Measurements from ENCODE around the gene MCM3.

Gene MCM3

GRCh38 chr6:52284460-52285176, at the start of gene MCM3:
TSS of gene MCM3 (minus strand) at chr6:52284742. CDS start at chr6:52284674, 68 bp downstream.
- DNase-seq: peak; percentile 99

- no peak for DNase-seq
Observed at GRCh38 chr6:52333840-52334200, 49.3 kb upstream of the MCM3 start.

- DNase-seq: peak; percentile 71
Observed at GRCh38 chr6:52331793-52332457, 47.4 kb upstream of the MCM3 start.

- DNase-seq: no peak
Observed at GRCh38 chr6:52330470-52330869, 45.9 kb upstream of the MCM3 start.

- peak; percentile 40 for DNase-seq
Observed at GRCh38 chr6:52328729-52329128, 44.2 kb upstream of the MCM3 start.

- no peak for DNase-seq
Observed at GRCh38 chr6:52328303-52328662, 43.7 kb upstream of the MCM3 start.

- no peak for DNase-seq
Observed at GRCh38 chr6:52326540-52327364, 42.2 kb upstream of the MCM3 start.

- no peak for DNase-seq
Observed at GRCh38 chr6:52325695-52326471, 41.3 kb upstream of the MCM3 start.

- no peak for DNase-seq
Observed at GRCh38 chr6:52324189-52324588, 39.6 kb upstream of the MCM3 start.

- DNase-seq: no peak
Observed at GRCh38 chr6:52317841-52318581, 33.5 kb upstream of the MCM3 start.

- DNase-seq: no peak
Observed at GRCh38 chr6:52317211-52317610, 32.7 kb upstream of the MCM3 start.

GRCh38 chr6:52314752-52315151, 30.2 kb upstream of the MCM3 start:
- no peak for DNase-seq

GRCh38 chr6:52312461-52312860, 27.9 kb upstream of the MCM3 start:
- no peak for DNase-seq

GRCh38 chr6:52310932-52311331, 26.4 kb upstream of the MCM3 start:
- no peak for DNase-seq

- DNase-seq: no peak
Observed at GRCh38 chr6:52307900-52308372, 23.4 kb upstream of the MCM3 start.

- DNase-seq: no peak
Observed at GRCh38 chr6:52306972-52307870, 22.7 kb upstream of the MCM3 start.

- no peak for DNase-seq
Observed at GRCh38 chr6:52305948-52306767, 21.6 kb upstream of the MCM3 start.

GRCh38 chr6:52305411-52305810, 20.9 kb upstream of the MCM3 start:
- no peak for DNase-seq

- DNase-seq: no peak
Observed at GRCh38 chr6:52304983-52305390, 20.4 kb upstream of the MCM3 start.

GRCh38 chr6:52303178-52303577, 18.6 kb upstream of the MCM3 start:
- DNase-seq: no peak

All from DMS79 (cell line).